ENCODE measurements around the gene CLPTM1L.
"Not testable (repeated sequence)": the region's sequence is repeated elsewhere in the genome, so short reads cannot be mapped to it uniquely, and the experiment has no call there.

Gene CLPTM1L

DNA sequence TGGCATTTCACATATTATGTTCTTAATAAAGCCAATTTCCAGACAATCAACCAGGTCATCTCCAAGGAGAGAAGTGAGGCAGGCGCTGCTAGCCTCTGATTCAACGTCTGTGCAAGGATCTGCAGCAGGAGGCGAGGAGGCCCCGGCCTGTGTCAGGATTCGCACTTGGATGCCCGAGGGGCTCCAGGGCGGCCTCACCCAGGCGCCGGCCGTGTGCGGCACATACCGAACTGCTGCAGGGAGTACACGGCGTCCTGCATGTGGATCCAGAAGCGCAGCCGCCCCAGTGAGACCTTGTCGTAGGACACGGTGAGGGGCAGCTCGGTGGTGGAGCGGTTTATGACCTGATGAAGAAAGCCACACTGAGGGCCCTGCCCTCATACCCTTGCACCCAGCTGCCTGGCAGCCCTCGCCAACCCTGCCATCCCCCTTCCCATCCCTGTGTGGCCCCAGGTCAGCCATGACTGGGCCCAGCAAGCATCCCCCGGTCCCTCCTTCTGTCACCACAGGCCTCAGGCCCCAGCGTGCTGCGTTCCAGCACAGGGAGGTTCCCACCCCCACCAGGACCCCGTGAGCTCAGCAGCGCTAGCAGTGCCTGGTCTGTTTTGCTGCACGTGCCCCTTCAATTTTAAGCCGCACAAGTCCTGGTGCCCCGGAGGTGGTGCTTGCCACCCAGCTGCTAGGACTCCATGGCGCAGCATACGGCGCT is 9.9 kb downstream of the CLPTM1L start:
- TF ChIP-seq, protein P1, sequence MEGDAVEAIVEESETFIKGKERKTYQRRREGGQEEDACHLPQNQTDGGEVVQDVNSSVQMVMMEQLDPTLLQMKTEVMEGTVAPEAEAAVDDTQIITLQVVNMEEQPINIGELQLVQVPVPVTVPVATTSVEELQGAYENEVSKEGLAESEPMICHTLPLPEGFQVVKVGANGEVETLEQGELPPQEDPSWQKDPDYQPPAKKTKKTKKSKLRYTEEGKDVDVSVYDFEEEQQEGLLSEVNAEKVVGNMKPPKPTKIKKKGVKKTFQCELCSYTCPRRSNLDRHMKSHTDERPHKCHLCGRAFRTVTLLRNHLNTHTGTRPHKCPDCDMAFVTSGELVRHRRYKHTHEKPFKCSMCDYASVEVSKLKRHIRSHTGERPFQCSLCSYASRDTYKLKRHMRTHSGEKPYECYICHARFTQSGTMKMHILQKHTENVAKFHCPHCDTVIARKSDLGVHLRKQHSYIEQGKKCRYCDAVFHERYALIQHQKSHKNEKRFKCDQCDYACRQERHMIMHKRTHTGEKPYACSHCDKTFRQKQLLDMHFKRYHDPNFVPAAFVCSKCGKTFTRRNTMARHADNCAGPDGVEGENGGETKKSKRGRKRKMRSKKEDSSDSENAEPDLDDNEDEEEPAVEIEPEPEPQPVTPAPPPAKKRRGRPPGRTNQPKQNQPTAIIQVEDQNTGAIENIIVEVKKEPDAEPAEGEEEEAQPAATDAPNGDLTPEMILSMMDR (IDR thresholded peaks at IDR 0.05; ENCODE audit: insufficient read depth, low read depth, low read length, missing control alignments), result no peak
- no peak for DNase-seq (ENCODE audit: low read depth)
- H3K4me3 ChIP-seq (ENCODE audit: low read length), result no peak overlapping the region

DNA sequence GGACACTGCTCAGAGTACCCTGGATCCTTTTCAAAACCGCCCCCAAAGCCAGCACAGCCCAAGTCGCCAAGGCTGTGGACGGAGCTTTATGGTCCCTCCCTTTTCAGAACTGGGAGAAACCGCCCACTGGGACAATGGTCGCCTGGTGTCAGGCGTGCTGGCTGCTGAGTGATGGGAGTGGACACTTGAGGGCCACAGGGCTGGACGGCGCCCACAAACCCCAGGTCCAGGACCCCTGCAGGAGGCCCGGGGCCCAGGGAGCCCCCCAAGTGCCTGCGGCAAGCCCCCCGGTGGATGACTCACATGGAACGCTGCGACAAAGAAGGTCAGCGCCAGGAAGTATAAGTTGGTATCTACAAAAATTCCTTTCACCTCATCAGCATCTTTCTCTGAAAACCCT is 10.9 kb downstream of the CLPTM1L start:
- no peak for DNase-seq (ENCODE audit: low read depth)
- H3K4me3 ChIP-seq (ENCODE audit: low read length), result no peak overlapping the region
- TF ChIP-seq, protein P1 (IDR thresholded peaks at IDR 0.05; ENCODE audit: insufficient read depth, low read depth, low read length, missing control alignments), result no peak

DNA sequence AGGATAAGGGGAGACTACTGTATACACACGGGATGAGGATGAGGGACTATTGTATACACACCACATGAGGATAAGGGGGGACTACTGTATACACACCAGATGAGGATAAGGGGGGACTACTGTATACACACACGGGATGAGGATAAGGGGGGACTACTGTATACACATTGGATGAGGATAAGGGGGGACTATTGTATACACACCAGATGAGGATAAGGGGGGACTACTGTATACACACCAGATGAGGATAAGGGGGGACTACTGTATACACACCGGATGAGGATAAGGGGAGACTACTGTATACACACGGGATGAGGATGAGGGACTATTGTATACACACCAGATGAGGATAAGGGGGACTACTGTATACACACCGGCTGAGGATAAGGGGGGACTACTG is 11.6 kb downstream of the CLPTM1L start:
- DNase-seq (ENCODE audit: low read depth), result peak; percentile 14

DNA sequence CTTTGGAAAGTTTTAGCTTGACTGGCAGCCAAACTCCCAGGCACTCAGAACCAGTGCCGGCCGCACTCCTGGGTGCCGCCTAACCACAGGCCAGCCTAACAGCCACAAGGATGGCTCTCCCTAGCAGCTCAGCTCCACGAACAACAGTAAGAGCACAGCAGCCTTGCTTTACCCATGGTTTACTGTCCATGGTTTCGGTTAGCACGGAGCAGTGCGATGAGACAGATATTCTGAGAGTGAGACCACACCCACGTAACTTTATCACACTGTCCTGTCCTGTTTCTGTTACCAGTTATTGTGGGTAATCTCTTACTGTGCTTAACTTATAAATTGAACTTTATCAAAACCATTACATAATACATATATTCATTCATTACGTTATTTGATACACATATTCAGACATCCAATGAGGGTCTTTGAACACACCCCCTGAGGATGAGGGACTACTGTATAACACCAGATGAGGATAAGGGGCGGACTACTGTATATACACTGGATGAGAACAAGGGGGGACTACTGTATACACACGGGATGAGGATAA is 12.4 kb downstream of the CLPTM1L start:
- TF ChIP-seq, protein P1 (IDR thresholded peaks at IDR 0.05; ENCODE audit: insufficient read depth, low read depth, low read length, missing control alignments), result no peak
- H3K4me3 ChIP-seq (ENCODE audit: low read length), result no peak overlapping the region
- no peak for DNase-seq (ENCODE audit: low read depth)

More for the DNA sequence above, 11.6 kb downstream of the CLPTM1L start:
- H3K4me3 ChIP-seq (ENCODE audit: low read length), result not testable (repeated sequence)

DNA sequence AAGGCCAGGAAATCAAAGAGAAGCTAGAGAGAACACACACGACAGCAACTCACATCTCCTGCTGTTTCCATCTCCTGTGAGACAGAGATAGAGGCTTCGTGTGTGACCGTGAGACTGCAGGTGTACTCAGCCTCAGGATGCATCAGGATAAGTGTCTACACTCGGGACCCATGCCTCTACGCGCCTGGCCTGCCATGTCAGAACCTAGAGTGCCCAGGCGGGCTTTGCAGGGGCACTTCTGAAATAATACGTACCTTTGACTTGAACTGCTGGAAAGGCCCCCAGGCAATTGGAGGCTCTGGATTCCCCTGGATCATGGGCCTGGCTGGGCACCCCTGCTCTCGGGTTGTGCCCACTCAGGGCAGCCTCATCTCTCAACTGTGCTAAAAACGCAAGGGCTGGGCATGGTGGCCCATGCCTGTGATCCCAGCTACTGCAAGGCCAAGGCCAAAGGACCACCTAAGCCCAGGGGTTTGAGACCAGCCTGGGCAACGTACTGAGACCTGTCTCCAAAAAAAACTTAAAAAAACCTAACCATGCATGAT is 13.0 kb downstream of the CLPTM1L start:
- DNase-seq (ENCODE audit: low read depth), result no peak
- H3K4me3 ChIP-seq (ENCODE audit: low read length), result no peak overlapping the region
- TF ChIP-seq, protein P1 (IDR thresholded peaks at IDR 0.05; ENCODE audit: insufficient read depth, low read depth, low read length, missing control alignments), result no peak

- DNase-seq (ENCODE audit: low read depth), result peak; percentile 20
- H3K4me3 ChIP-seq (ENCODE audit: low read length), result no peak overlapping the region
- TF ChIP-seq, protein P1 (IDR thresholded peaks at IDR 0.05; ENCODE audit: insufficient read depth, low read depth, low read length, missing control alignments), result no peak
These were observed 13.8 kb downstream of the CLPTM1L start for GRCh38 chr5:1330847-1331831.
